GM10248 (cell line): ENCODE results near the gene DNAI4.
"Not testable (repeated sequence)": the region's sequence is repeated elsewhere in the genome, so short reads cannot be mapped to it uniquely, and the experiment has no call there.

ENCODE experiments used
- CTCF ChIA-PET: fragments of 300-600 bp; sonication (Branson Sonifier 250); formaldehyde crosslinking; extraction: SDS; loops from one replicate; lab custom pipeline; 2021; ENCODE audit warnings: antibody characterized with exemption; lab: Yijun Ruan, JAX
- POLR2A ChIA-PET: fragments of 350-650 bp; sonication (Branson Sonifier 250); formaldehyde crosslinking; extraction: SDS; loops from one replicate; lab custom pipeline; 2020; ENCODE audit warnings: antibody characterized with exemption; lab: Yijun Ruan, JAX
- DNase-seq: peaks from one replicate; pipeline ENCODE4 v3.0.0; 2012; ENCODE audit errors: extremely low spot score
- TF ChIP-seq, protein P1 (sequence below): IDR thresholded peaks from 2 replicates; pipeline ENCODE4 v1.5.1; 2012; ENCODE audit warnings: mild to moderate bottlenecking, low read depth; ENCODE audit errors: extremely low read depth, missing control alignments, control extremely low read depth

DNAI4 gene

DNA sequence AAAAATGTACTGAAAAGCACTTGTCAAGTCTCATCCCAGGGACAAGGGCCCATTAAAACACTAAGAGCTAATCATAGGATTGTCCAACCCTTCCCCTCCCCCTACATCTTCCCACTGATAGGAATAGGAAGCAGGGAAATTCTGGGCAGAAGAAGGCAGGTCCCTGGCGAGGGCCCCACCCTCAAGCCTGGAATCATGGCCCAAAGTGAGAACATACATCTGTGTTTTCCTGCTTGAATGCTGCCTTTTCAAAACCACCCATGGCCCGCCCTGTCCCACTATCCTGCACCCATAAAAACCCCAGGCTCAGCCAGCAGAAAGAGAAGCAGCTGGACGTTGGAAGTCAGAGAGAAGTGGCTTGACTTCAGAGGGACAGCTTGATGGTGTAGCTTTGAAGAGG lies 4.8 kb downstream of the DNAI4 start:
- no peak for DNase-seq
- ChIA-PET POLR2A (no interaction called here), CTCF (no interaction called here)
- TF ChIP-seq, protein P1, sequence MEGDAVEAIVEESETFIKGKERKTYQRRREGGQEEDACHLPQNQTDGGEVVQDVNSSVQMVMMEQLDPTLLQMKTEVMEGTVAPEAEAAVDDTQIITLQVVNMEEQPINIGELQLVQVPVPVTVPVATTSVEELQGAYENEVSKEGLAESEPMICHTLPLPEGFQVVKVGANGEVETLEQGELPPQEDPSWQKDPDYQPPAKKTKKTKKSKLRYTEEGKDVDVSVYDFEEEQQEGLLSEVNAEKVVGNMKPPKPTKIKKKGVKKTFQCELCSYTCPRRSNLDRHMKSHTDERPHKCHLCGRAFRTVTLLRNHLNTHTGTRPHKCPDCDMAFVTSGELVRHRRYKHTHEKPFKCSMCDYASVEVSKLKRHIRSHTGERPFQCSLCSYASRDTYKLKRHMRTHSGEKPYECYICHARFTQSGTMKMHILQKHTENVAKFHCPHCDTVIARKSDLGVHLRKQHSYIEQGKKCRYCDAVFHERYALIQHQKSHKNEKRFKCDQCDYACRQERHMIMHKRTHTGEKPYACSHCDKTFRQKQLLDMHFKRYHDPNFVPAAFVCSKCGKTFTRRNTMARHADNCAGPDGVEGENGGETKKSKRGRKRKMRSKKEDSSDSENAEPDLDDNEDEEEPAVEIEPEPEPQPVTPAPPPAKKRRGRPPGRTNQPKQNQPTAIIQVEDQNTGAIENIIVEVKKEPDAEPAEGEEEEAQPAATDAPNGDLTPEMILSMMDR: no peak

DNA sequence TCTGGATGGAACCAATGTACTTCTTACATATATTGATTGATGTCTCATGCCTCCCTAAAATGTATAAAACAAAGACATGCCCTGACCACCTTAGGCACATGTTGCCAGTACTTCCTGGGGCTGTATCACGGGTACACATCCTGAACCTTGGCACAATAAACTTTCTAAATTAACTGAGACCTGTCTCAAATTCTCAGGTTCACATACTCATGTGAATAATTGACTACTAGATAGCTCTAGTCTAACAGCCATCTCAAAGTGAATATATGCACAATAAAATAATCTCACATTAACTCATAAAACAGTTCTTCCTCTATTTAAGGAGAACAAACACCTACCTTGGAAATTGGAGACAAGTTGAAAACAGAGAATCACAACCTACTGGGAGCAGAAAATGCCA lies 5.6 kb downstream of the DNAI4 start:
- DNase-seq: no peak
- CTCF ChIA-PET: no interaction called here
- POLR2A ChIA-PET: no interaction called here
- TF ChIP-seq, protein P1: no peak

DNA sequence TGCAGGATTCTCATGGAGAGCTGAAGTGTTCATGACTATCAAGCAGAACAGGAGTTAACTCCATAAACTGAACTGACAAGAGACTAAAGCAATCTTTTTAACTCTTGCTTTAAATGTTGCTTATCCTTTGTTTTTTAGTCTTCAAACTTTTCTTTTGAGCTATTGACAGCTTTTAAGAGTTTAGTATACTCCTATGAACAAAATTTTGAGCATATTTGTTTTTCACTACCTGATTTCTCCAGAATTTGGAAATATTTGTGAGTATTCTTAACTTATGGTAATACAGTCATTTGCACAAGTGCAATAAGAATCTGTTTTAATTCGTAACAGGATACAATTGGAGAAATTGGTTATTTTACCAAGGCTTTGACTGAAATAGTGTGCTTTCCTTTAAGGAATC lies 7.2 kb downstream of the DNAI4 start:
- TF ChIP-seq, protein P1: no peak
- CTCF ChIA-PET: no interaction called here
- POLR2A ChIA-PET: no interaction called here
- DNase-seq: no peak

DNA sequence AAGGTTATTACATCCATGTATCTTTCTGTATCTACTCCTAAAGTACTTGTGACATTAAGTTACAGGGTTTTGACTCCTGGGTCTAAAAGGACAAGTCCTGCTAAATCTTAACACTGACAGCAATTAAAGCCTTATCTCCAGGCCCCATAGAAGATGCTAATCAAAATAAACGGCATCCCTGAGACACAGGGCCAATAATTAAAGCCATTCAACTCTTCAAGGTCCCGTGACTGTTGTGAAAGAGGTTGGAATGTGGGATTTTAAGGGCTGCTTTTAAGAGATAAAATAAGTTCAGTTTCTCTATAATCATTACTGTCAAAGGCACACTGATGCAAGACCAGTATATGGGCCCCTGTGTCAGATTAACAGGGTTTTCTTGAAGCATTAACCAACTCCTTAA lies 8.3 kb downstream of the DNAI4 start:
- TF ChIP-seq, protein P1: no peak
- POLR2A ChIA-PET: no interaction called here
- CTCF ChIA-PET: no interaction called here
- no peak for DNase-seq

DNA sequence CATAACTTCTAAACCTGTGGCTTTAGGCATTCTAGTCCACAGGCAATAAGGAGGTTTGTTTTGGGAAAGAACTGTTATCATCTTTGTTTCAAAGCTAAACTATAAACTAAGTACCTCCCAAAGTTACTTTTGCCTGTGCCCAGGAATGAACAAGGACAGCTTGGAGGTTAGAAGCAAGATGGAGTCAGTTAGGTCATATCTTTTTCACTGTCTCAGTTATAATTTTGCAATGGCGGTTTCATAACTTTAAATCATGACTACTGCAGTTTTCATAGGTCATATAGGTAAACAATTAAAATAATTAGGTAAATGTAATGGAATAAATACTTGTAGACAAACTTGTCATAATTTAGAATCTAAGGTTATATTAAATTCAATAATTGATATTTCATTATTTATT lies 9.5 kb downstream of the DNAI4 start:
- CTCF ChIA-PET: interaction anchor here (1.1 to 2.3 kb wide), 3 partner anchors 9 to 845 kb away, joined by 3 to 8 read pairs (median 4); partner anchors contain the start of genes DNAI4 and MIER1
- POLR2A ChIA-PET: not testable (repeated sequence)

DNA sequence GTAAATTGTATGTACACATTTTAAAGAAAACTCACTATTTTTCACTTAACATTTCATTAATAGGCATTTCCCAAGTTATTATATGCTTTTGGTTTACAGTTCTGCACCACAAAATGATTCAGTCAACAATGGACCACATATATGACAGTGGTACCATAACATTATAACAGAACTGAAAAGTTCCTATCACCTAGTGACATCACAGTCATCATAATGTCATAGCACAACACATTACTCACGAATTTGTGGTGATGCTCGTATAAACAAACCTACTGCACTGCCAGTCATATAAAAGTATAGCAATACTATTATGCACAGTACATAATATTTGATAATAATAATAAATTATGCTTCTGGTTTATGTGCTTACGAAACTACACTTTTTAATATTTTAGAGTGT lies 30.9 kb downstream of the DNAI4 start:
- no peak for DNase-seq
- ChIA-PET CTCF (no interaction called here), POLR2A (no interaction called here)
- TF ChIP-seq, protein P1: no peak

More for the DNA sequence above, 9.5 kb downstream of the DNAI4 start:
- DNase-seq: not testable (repeated sequence)

DNA sequence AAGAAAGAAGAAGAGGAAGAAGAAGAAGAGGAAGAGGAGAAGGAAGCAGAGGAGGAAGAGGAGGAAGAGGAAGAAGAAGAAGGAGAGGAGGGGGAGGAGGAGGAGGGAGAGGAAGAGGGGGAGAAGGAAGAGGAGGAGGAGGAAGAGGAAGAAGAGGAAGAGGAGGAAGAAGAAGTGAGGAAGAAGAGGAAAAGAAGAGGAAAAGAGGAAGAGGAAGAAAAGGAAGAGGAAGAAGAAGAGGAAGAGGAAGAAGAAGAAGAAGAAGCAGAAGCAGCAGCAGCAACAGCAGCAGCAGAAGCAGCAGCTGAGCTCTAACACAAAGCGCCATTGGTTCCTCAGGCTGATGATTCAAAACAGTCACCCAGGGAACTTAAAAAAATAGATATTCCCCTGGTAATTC lies 34.0 kb downstream of the DNAI4 start:
- no peak for DNase-seq
- CTCF ChIA-PET: no interaction called here

More for the DNA sequence above, 34.0 kb downstream of the DNAI4 start:
- POLR2A ChIA-PET: no interaction called here
- TF ChIP-seq, protein P1: no peak
